ENCODE results near the gene RNF186. TPM values are rescaled to one million over a fixed set of nuclear protein-coding genes. Genes with fewer than 3 reads are reported as not detected.
"Not testable (repeated sequence)": the region's sequence is repeated elsewhere in the genome, so short reads cannot be mapped to it uniquely, and the experiment has no call there.

Gene RNF186
- total and polyA plus RNA-seq, 10 donors = 0.07 TPM; not detected in 9

GRCh38 chr1:19818324-19818723, 3.2 kb upstream of the RNF186 start:
- WGBS, 5 donors = 84 to 91% (median 87%) methylated on average over 3 of the region's 3 CpGs
- Histone ChIP-seq H3K27me3 (replicated peaks in 1 of 7) (no peaks in the 10 kb centered on the region), H3K36me3 (no peaks in the 10 kb centered on the region), H3K4me1 (peaks cover 0 to 8% (median 0%) of the 10 kb centered on the region in 6 donors), H3K9me3 (no peaks in the 10 kb centered on the region), H3K4me3 (no peak overlapping the region), H3K27ac (peak overlapping the region in 1 of 8 donors; percentile 7)
- no peak for TF ChIP-seq POLR2A (IDR thresholded peaks at IDR 0.05)
- TF ChIP-seq, protein P1, sequence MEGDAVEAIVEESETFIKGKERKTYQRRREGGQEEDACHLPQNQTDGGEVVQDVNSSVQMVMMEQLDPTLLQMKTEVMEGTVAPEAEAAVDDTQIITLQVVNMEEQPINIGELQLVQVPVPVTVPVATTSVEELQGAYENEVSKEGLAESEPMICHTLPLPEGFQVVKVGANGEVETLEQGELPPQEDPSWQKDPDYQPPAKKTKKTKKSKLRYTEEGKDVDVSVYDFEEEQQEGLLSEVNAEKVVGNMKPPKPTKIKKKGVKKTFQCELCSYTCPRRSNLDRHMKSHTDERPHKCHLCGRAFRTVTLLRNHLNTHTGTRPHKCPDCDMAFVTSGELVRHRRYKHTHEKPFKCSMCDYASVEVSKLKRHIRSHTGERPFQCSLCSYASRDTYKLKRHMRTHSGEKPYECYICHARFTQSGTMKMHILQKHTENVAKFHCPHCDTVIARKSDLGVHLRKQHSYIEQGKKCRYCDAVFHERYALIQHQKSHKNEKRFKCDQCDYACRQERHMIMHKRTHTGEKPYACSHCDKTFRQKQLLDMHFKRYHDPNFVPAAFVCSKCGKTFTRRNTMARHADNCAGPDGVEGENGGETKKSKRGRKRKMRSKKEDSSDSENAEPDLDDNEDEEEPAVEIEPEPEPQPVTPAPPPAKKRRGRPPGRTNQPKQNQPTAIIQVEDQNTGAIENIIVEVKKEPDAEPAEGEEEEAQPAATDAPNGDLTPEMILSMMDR (IDR thresholded peaks at IDR 0.05 in 8 of 11, conservative IDR thresholded peaks at IDR 0.05 in 3 of 11) = no peak
- no peak for TF ChIP-seq POLR2AphosphoS5 (IDR thresholded peaks at IDR 0.05)
- intact Hi-C loops (cut with DNase I; ENCODE audit: low total_unique reads) = no loop called here
- DNase-seq = peak; percentile 14

- peak; percentile 9 for DNase-seq
- 83 to 91% (median 87%) methylated on average over 5 of the region's 5 CpGs for WGBS, 5 donors
- intact Hi-C loops (cut with DNase I; ENCODE audit: low total_unique reads) = no loop called here
- Histone ChIP-seq H3K4me3 (no peak overlapping the region), H3K27me3 (replicated peaks in 1 of 7) (no peaks in the 10 kb centered on the region), H3K4me1 (peaks cover 0 to 13% (median 0%) of the 10 kb centered on the region in 6 donors), H3K27ac (peak overlapping the region in 4 of 8 donors; percentile 63 to 80 (median 73)), H3K36me3 (no peaks in the 10 kb centered on the region), H3K9me3 (no peaks in the 10 kb centered on the region)
- TF ChIP-seq, protein P1 (IDR thresholded peaks at IDR 0.05 in 8 of 11, conservative IDR thresholded peaks at IDR 0.05 in 3 of 11) = no peak
- no peak for TF ChIP-seq POLR2A (IDR thresholded peaks at IDR 0.05)
- TF ChIP-seq POLR2AphosphoS5 (IDR thresholded peaks at IDR 0.05) = no peak
Measured at GRCh38 chr1:19817160-19817559, 2.1 kb upstream of the RNF186 start.

DNA sequence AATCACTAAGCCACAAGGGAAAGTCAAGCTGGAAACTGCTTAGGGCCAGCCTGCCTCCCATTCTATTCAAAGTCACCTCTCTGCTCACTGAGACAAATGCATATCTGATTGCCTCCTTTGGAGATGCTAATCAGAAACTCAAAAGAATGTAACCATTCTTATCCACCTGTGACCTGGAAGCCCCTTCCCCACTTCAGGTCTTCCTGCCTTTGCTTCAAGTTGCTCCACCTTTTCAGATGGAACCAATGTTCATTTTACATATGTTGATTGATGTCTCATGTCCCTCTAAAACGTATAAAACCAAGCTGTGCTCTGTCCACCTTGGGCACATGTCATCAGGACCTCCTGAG, 1.6 kb upstream of the RNF186 start:
- H3K27me3 ChIP-seq (replicated peaks in 1 of 7); H3K36me3 ChIP-seq; H3K9me3 ChIP-seq; DNase-seq; intact Hi-C loops (cut with DNase I; ENCODE audit: low total_unique reads); H3K4me3 ChIP-seq: not testable (repeated sequence)
- H3K4me1 ChIP-seq = peaks cover 0 to 18% (median 0%) of the 10 kb centered on the region in 6 donors
- WGBS, 5 donors = 38 to 63% (median 59%) methylated on average over 1 of the region's 1 CpG
- H3K27ac ChIP-seq = peak overlapping the region in 7 of 8 donors; percentile 52 to 80 (median 70)

GRCh38 chr1:19815801-19816736, 986 bp upstream of the RNF186 start:
- no peaks in the 10 kb centered on the region for H3K36me3 ChIP-seq
- no peak overlapping the region for H3K4me3 ChIP-seq
- H3K27me3 ChIP-seq (replicated peaks in 1 of 7) = no peaks in the 10 kb centered on the region
- TF ChIP-seq POLR2AphosphoS5 (IDR thresholded peaks at IDR 0.05) (peak; percentile 52 to 75 (median 66)), POLR2A (IDR thresholded peaks at IDR 0.05) (no peak)
- DNase-seq = peak; percentile 86
- H3K27ac ChIP-seq = peak overlapping the region; percentile 52 to 80 (median 66)
- no peaks in the 10 kb centered on the region for H3K9me3 ChIP-seq
- 60 to 69% (median 65%) methylated on average over 15 of the region's 15 CpGs for WGBS, 5 donors
- intact Hi-C loops (cut with DNase I; ENCODE audit: low total_unique reads) = no loop called here
- peaks cover 0 to 23% (median 0%) of the 10 kb centered on the region in 6 donors for H3K4me1 ChIP-seq

DNA sequence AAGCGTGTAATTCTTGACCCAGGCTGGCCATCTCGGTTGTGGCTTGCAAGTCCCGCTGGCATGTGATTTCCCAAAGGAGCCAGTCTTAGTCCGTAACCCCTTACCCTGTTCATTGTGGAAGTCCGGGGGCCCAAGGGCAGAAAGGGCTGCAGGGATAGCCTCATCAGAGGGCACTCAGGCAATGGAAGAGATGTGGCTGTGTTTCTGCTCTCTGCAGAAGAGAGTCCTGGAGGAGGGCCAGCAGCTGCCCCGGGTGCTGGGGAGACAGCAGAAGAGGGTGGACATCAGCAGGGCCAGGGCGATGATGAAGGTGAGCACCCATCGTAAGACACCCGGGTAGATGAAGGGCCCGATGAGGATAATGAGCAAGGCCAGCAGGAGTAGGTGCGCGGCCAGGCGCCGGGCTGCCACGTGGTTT, 830 bp downstream of the RNF186 start:
- no peak for DNase-seq
- intact Hi-C loops (cut with DNase I; ENCODE audit: low total_unique reads) = no loop called here

More for the DNA sequence above, 830 bp downstream of the RNF186 start:
- Histone ChIP-seq H3K9me3 (no peaks in the 10 kb centered on the region), H3K27ac (no peak overlapping the region), H3K4me1 (peaks cover 0 to 23% (median 0%) of the 10 kb centered on the region in 6 donors), H3K4me3 (no peak overlapping the region), H3K36me3 (no peaks in the 10 kb centered on the region), H3K27me3 (replicated peaks in 1 of 7) (no peaks in the 10 kb centered on the region)
- TF ChIP-seq, protein P1 (IDR thresholded peaks at IDR 0.05 in 8 of 11, conservative IDR thresholded peaks at IDR 0.05 in 3 of 11) = no peak
- no peak for TF ChIP-seq POLR2A (IDR thresholded peaks at IDR 0.05)
- no peak for TF ChIP-seq POLR2AphosphoS5 (IDR thresholded peaks at IDR 0.05)
- WGBS, 5 donors = 90 to 94% (median 91%) methylated on average over 12 to 15 of the region's 15 CpGs

All from spleen (tissue), 11 donors.